Measurements from ENCODE around the gene RHNO1. TPM values are rescaled to one million over a fixed set of nuclear protein-coding genes. Genes with fewer than 3 reads are reported as not detected.

Gene RHNO1
- total and polyA plus RNA-seq, 2 experiments from 2014 or later: 44.2 to 50.6 TPM

DNA sequence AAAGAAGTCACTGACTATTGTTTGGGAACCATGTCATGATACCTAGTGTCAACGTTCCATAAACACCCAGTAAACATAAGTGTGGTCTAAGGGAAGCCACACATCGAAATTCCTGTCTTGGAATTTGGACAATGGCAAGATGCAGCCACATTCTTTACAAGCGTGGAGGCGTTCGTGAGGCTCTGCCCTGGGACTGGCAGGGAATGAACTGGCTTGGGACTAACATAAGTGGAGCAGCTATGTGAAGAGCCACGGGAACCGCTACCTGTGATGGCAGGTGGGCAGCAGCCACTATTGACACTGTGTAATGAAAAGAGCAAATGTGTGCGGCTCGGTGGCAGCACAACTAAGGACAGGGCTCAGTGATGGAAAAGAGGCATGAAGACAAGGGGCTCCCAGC is 32.2 kb upstream of the RHNO1 start:
- no peaks in the 10 kb centered on the region for H3K27me3 ChIP-seq
- no peak for DNase-seq (ENCODE audit: low read depth in 1 of 2, low spot score in 1 of 2)

DNA sequence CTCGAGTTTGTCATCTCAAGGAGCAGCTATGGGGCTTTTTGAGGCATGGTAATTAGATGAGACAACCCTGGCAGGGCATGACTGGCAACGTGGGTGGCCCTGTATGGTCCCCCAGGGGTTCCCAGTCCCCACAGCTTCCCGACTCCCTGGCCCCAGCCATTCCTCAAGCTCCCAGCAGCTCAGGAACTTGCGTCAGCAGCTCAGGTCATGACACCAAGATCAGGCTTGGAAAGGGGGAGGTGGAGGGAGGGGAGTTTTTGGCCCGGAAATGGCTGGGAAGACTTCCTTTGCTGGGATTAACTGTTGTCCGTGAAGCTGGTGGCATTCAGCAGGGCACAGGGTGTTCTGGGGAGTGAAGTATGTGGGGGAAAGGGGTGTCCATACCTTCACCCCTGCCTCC is 31.7 kb upstream of the RHNO1 start:
- peak overlapping the region; percentile 16 for H3K27ac ChIP-seq
- H3K9me3 ChIP-seq (ENCODE audit: low read depth): no peaks in the 10 kb centered on the region
- H3K4me1 ChIP-seq (ENCODE audit: low read depth): peaks cover 43% of the 10 kb centered on the region
- no peaks in the 10 kb centered on the region for H3K36me3 ChIP-seq
- H3K27me3 ChIP-seq: no peaks in the 10 kb centered on the region
- peak in 1 of 2 donors; percentile 87 for DNase-seq (ENCODE audit: low read depth in 1 of 2, low spot score in 1 of 2)
- H3K4me3 ChIP-seq: no peak overlapping the region
- TF ChIP-seq, protein P1, sequence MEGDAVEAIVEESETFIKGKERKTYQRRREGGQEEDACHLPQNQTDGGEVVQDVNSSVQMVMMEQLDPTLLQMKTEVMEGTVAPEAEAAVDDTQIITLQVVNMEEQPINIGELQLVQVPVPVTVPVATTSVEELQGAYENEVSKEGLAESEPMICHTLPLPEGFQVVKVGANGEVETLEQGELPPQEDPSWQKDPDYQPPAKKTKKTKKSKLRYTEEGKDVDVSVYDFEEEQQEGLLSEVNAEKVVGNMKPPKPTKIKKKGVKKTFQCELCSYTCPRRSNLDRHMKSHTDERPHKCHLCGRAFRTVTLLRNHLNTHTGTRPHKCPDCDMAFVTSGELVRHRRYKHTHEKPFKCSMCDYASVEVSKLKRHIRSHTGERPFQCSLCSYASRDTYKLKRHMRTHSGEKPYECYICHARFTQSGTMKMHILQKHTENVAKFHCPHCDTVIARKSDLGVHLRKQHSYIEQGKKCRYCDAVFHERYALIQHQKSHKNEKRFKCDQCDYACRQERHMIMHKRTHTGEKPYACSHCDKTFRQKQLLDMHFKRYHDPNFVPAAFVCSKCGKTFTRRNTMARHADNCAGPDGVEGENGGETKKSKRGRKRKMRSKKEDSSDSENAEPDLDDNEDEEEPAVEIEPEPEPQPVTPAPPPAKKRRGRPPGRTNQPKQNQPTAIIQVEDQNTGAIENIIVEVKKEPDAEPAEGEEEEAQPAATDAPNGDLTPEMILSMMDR (IDR thresholded peaks at IDR 0.05; ENCODE audit: low read depth, low read length): no peak

More for the DNA sequence above, 32.2 kb upstream of the RHNO1 start:
- Histone ChIP-seq H3K9me3 (ENCODE audit: low read depth) (no peaks in the 10 kb centered on the region), H3K36me3 (no peaks in the 10 kb centered on the region), H3K4me3 (no peak overlapping the region), H3K4me1 (ENCODE audit: low read depth) (peaks cover 40% of the 10 kb centered on the region), H3K27ac (no peak overlapping the region)
- TF ChIP-seq, protein P1 (IDR thresholded peaks at IDR 0.05; ENCODE audit: low read depth, low read length): no peak

GRCh38 chr12:2851931-2852330 is 25.1 kb upstream of the RHNO1 start:
- DNase-seq (ENCODE audit: low read depth in 1 of 2, low spot score in 1 of 2): no peak
- TF ChIP-seq, protein P1 (IDR thresholded peaks at IDR 0.05; ENCODE audit: low read depth, low read length): no peak
- H3K27me3 ChIP-seq: no peaks in the 10 kb centered on the region
- H3K27ac ChIP-seq: no peak overlapping the region
- no peak overlapping the region for H3K4me3 ChIP-seq
- H3K9me3 ChIP-seq (ENCODE audit: low read depth): no peaks in the 10 kb centered on the region
- peaks cover 25% of the 10 kb centered on the region for H3K4me1 ChIP-seq (ENCODE audit: low read depth)
- H3K36me3 ChIP-seq: no peaks in the 10 kb centered on the region

DNA sequence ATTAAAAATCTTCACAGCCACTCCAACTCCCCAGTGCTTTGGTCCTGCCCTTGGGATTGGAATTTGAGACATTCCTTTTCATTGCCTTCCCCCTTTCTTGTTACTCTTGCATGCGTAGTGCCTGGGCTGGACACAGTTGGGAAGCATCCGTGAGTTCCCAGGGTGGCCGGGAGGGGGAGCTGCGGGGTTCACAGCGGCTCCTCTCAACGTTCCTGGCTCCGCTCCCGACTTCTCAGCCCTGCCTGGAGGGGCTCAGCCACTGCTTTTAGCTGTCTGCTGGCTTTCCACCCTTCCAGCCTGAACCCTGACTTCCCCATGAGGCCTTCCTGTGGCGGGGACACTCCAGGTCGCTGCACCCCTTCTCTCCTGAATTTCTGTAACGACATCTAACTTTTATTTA is 23.4 kb upstream of the RHNO1 start:
- no peak overlapping the region for H3K4me3 ChIP-seq
- peak; percentile 87 to 89 for DNase-seq (ENCODE audit: low read depth in 1 of 2, low spot score in 1 of 2)
- H3K36me3 ChIP-seq: no peaks in the 10 kb centered on the region
- TF ChIP-seq, protein P1 (IDR thresholded peaks at IDR 0.05; ENCODE audit: low read depth, low read length): peak; percentile 95
- H3K27me3 ChIP-seq: no peaks in the 10 kb centered on the region
- H3K9me3 ChIP-seq (ENCODE audit: low read depth): no peaks in the 10 kb centered on the region
- H3K27ac ChIP-seq: no peak overlapping the region
- H3K4me1 ChIP-seq (ENCODE audit: low read depth): peaks cover 14% of the 10 kb centered on the region

DNA sequence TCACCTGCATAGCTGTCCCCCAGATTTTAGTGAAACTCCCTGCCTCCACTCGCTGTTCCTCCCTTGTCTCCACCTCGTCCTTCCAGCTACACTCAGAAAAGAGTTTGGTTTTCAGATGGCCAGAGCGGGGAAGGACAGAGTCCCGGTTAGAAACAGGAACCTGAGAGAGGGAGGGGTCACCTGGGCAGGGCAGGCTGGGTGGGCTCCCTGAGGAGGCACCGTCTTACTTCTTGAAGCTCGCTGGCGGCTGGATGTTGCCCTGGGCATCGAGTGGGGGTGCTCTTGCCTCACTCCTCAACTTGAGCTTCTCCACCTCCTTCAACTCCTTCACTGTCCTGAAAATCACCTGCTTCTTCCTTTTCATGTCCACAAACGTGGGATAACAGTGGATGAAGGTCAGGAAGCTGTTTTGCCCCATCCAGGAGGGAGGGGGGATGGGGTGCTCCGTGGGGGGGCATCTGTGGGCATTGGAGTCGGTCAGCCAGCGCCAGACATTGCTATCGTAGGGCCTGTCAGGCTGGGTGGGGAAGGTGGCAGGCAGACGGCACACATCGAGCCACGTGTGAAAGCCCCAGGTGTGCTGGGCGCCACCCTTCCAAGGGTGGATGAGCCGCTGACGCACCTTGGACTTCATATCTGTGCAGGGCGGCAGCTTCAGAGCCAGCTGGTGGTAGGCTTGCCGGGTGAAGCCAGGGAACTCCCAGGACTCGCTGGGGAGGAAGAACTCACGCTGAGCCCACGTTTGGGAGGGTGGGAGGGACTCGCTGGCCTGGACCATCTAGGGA is 22.2 kb upstream of the RHNO1 start:
- H3K9me3 ChIP-seq (ENCODE audit: low read depth): no peaks in the 10 kb centered on the region
- DNase-seq (ENCODE audit: low read depth in 1 of 2, low spot score in 1 of 2): no peak
- H3K4me1 ChIP-seq (ENCODE audit: low read depth): peaks cover 2% of the 10 kb centered on the region
- no peak overlapping the region for H3K27ac ChIP-seq
- H3K27me3 ChIP-seq: no peaks in the 10 kb centered on the region
- H3K4me3 ChIP-seq: no peak overlapping the region
- TF ChIP-seq, protein P1 (IDR thresholded peaks at IDR 0.05; ENCODE audit: low read depth, low read length): no peak
- H3K36me3 ChIP-seq: no peaks in the 10 kb centered on the region

Measured in cardiac muscle cell (in vitro differentiated cells and primary cell).